Parathyroid adenoma (tissue), 2 donors: ENCODE data around the gene SHISA6.

Experiments used
- H2AFZ ChIP-seq: fragments of 300-600 bp; sonication (generic); one replicate; pipeline ENCODE4 v1.7.0; 2017; ENCODE audit warnings: antibody characterized with exemption, mild to moderate bottlenecking
- H3K27ac ChIP-seq: fragments of 300-600 bp; sonication (generic); one replicate; pipeline ENCODE4 v1.7.0; 2017
- H3K27me3 ChIP-seq: fragments of 300-600 bp; sonication (generic); one replicate; pipeline ENCODE4 v1.7.0; 2017; ENCODE audit warnings: low read length; ENCODE audit not compliant: control insufficient read depth, insufficient read depth
- H3K36me3 ChIP-seq: fragments of 300-600 bp; sonication (generic); one replicate; pipeline ENCODE4 v1.7.0; 2017; ENCODE audit warnings: low read length; ENCODE audit not compliant: control insufficient read depth, insufficient read depth
- H3K4me1 ChIP-seq: fragments of 300-600 bp; sonication (generic); one replicate; pipeline ENCODE4 v1.7.0; 2017; ENCODE audit warnings: control low read depth
- H3K4me2 ChIP-seq: fragments of 300-600 bp; sonication (generic); one replicate; pipeline ENCODE4 v1.7.0; 2017; ENCODE audit warnings: low read length
- H3K4me3 ChIP-seq: fragments of 300-600 bp; sonication (generic); one replicate; pipeline ENCODE4 v1.7.0; 2017; ENCODE audit warnings: low read depth, low read length
- H3K79me2 ChIP-seq: fragments of 300-600 bp; sonication (generic); one replicate; pipeline ENCODE4 v1.7.0; 2017; ENCODE audit warnings: control low read depth
- H3K9ac ChIP-seq: fragments of 300-600 bp; sonication (generic); one replicate; pipeline ENCODE4 v1.7.0; 2017; ENCODE audit warnings: mild to moderate bottlenecking
- H3K9me3 ChIP-seq: fragments of 300-600 bp; sonication (generic); one replicate; pipeline ENCODE4 v1.7.0; 2017; ENCODE audit warnings: low read length; ENCODE audit not compliant: control insufficient read depth
- TF ChIP-seq, protein P1 (sequence below): fragments of 300-600 bp; sonication (generic); IDR thresholded peaks from one replicate; pipeline ENCODE4 v1.7.0; 2017; ENCODE audit warnings: antibody characterized with exemption, mild to moderate bottlenecking
- donor health status: primary hyperparathyroidism.

SHISA6 gene

DNA sequence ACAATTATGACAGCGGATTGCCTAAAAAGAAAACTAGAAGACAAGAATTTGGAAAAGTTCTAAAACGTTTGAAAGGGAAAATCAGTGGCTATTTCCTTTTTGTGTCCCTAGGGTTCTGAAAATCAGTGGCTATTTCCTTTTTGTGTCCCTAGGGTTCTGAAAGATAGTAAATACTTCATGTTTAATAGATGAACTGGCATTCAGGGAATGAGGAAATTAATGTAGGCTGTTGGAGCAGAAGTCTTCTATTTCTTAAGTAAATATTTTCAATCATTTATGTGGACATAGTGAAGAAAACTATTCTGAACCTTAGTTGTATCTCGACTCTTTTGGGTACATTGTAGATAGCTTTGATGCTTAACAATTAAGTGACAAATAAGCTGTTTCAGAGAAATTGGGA is 78.9 kb downstream of the SHISA6 start:
- Histone ChIP-seq H3K79me2 (no peaks in the 10 kb centered on the region), H3K36me3 (no peaks in the 10 kb centered on the region), H3K27ac (no peak overlapping the region)

DNA sequence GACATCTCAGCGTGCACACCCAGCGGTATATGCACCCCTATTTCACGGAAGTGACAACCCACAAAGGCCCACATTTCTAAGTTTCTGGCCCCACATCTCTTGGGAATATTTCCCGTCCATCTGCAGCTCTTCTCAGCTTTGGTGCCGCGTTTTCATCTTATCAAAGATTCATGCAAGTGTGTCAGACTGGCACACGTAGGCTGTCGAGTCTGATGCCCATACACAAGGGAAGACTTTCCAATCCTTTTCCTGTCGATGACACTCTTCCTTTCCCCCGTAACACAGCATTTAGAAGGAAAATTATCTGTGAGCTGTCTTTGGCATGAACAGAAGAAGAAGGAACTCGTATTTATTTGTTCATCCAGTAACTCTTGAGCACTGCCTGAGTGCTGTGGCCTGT is 83.0 kb downstream of the SHISA6 start:
- Histone ChIP-seq H3K27me3 (no peaks in the 10 kb centered on the region), H3K4me1 (no peaks in the 10 kb centered on the region), H3K9me3 (no peaks in the 10 kb centered on the region), H3K4me2 (no peak overlapping the region), H3K9ac (no peak overlapping the region), H3K36me3 (no peaks in the 10 kb centered on the region), H3K27ac (no peak overlapping the region), H3K79me2 (no peaks in the 10 kb centered on the region), H2AFZ (no peak overlapping the region), H3K4me3 (no peak overlapping the region)
- TF ChIP-seq, protein P1, sequence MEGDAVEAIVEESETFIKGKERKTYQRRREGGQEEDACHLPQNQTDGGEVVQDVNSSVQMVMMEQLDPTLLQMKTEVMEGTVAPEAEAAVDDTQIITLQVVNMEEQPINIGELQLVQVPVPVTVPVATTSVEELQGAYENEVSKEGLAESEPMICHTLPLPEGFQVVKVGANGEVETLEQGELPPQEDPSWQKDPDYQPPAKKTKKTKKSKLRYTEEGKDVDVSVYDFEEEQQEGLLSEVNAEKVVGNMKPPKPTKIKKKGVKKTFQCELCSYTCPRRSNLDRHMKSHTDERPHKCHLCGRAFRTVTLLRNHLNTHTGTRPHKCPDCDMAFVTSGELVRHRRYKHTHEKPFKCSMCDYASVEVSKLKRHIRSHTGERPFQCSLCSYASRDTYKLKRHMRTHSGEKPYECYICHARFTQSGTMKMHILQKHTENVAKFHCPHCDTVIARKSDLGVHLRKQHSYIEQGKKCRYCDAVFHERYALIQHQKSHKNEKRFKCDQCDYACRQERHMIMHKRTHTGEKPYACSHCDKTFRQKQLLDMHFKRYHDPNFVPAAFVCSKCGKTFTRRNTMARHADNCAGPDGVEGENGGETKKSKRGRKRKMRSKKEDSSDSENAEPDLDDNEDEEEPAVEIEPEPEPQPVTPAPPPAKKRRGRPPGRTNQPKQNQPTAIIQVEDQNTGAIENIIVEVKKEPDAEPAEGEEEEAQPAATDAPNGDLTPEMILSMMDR: no peak

More for the DNA sequence above, 78.9 kb downstream of the SHISA6 start:
- TF ChIP-seq, protein P1: no peak
- H3K9ac ChIP-seq: no peak overlapping the region
- no peaks in the 10 kb centered on the region for H3K27me3 ChIP-seq
- no peak overlapping the region for H3K4me3 ChIP-seq
- no peaks in the 10 kb centered on the region for H3K9me3 ChIP-seq
- H2AFZ ChIP-seq: no peak overlapping the region
- no peak overlapping the region for H3K4me2 ChIP-seq
- H3K4me1 ChIP-seq: no peaks in the 10 kb centered on the region

DNA sequence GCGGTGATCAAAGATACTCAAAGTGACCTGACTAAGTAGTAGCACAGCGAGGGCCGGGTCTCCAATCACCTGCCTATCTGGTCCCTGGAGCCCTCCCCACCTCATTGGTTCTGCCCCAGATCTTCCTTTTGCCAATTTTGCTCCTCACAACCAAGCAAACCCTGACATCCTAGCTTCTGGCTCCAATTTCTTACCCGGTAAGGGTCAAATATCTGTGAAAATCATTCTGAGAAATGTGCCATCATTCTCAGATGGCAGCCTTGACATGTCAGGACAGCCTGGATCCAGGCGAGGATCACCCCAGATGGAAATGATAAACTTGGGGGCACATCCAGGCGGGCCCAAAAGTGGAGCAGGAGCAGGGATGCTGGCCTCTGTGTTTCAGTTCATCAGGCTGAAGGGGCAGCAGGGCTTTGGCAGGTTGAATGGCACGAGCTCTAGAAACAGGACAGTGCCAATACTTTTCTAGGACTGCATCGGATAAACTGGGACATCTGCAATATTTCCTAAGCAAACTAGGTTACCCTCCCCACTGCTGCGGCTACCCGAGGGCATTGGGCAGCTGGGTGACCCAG is 83.9 kb downstream of the SHISA6 start:
- no peak overlapping the region for H3K9ac ChIP-seq
- H3K27ac ChIP-seq: no peak overlapping the region
- no peak overlapping the region for H2AFZ ChIP-seq
- no peaks in the 10 kb centered on the region for H3K79me2 ChIP-seq
- H3K9me3 ChIP-seq: no peaks in the 10 kb centered on the region
- H3K4me3 ChIP-seq: no peak overlapping the region
- H3K4me1 ChIP-seq: no peaks in the 10 kb centered on the region
- H3K4me2 ChIP-seq: no peak overlapping the region
- TF ChIP-seq, protein P1: no peak
- H3K36me3 ChIP-seq: no peaks in the 10 kb centered on the region
- H3K27me3 ChIP-seq: no peaks in the 10 kb centered on the region

DNA sequence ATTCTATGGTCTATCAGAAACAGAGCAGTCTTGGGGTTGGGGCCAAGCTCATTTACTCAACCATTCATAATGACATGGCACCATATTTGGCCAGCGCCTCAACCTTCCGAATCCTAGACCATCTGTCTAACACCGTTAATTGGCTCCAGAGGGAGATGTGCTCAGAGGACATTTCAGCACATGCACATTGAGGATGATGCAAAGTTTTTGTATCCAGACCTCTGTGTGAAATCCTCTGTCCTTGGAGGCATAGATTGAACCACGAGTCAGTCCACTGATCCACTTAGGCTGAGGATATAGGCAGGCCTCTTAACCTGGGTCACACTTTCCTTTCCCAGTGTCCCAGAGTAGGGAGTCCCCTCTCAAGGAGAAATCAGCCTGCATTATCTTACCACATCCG is 85.5 kb downstream of the SHISA6 start:
- Histone ChIP-seq H3K4me2 (no peak overlapping the region), H3K4me1 (no peaks in the 10 kb centered on the region), H3K79me2 (no peaks in the 10 kb centered on the region), H3K27ac (no peak overlapping the region), H3K9ac (no peak overlapping the region), H2AFZ (no peak overlapping the region), H3K4me3 (no peak overlapping the region), H3K9me3 (no peaks in the 10 kb centered on the region), H3K36me3 (no peaks in the 10 kb centered on the region), H3K27me3 (no peaks in the 10 kb centered on the region)
- TF ChIP-seq, protein P1: no peak

DNA sequence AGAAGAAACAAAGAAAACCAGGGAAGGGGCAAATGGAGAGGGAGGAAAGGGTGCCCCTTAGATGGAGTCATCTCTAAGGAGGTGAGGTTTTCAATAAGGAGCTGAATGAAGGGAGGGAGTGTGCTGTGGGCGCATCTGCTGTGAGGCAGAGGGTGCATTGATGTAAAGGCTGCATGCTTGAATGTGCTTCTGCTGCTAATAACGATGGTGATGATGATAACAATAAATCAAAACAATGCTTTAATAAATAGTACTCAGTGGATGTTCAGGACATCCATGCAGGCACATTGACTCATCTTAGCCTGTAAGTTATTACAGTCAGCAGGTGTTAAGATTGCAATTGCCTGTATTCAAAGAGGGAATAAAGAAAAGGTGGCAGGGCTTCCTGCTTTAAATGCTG is 87.8 kb downstream of the SHISA6 start:
- Histone ChIP-seq H3K27ac (no peak overlapping the region), H3K9ac (no peak overlapping the region), H3K9me3 (no peaks in the 10 kb centered on the region), H2AFZ (no peak overlapping the region), H3K4me3 (no peak overlapping the region), H3K27me3 (no peaks in the 10 kb centered on the region), H3K79me2 (no peaks in the 10 kb centered on the region), H3K4me2 (no peak overlapping the region), H3K36me3 (no peaks in the 10 kb centered on the region), H3K4me1 (no peaks in the 10 kb centered on the region)
- TF ChIP-seq, protein P1: no peak
